Cardiac muscle cell (in vitro differentiated cells and primary cell): ENCODE measurements around the gene FOXS1. TPM values are rescaled to one million over a fixed set of nuclear protein-coding genes. Genes with fewer than 3 reads are reported as not detected.

Experiments
- DNase-seq, 2 donors: peaks; one replicate each; pipeline versions ENCODE4 v3.0.0 to v3.0.0-alpha.2; 2010 to 2017; ENCODE audit warnings: low read depth in 1 of 2, low spot score in 1 of 2
- H3K27ac ChIP-seq: fragments of 200-600 bp; sonication (generic); 2 replicates; pipeline ENCODE4 v1.5.1; 2016
- H3K27me3 ChIP-seq: fragments of 200-600 bp; sonication (generic); 2 replicates; pipeline ENCODE4 v1.6.0; 2016; ENCODE audit warnings: control low read depth
- H3K36me3 ChIP-seq: fragments of 200-600 bp; sonication (generic); 2 replicates; pipeline ENCODE4 v1.5.1; 2016; ENCODE audit warnings: control low read depth
- H3K4me1 ChIP-seq: fragments of 200-600 bp; sonication (generic); 2 replicates; pipeline ENCODE4 v1.8.1; 2017; ENCODE audit warnings: low read depth, mild to moderate bottlenecking, mixed run types
- H3K4me3 ChIP-seq: fragments of 200-600 bp; sonication (generic); 2 replicates; pipeline ENCODE4 v1.5.1; 2016; ENCODE audit warnings: mild to moderate bottlenecking
- H3K9me3 ChIP-seq: fragments of 200-600 bp; sonication (generic); 2 replicates; pipeline ENCODE4 v1.5.1; 2017; ENCODE audit warnings: low read depth, mild to moderate bottlenecking, control low read depth
- polyA plus RNA-seq: library from polyadenylated mRNA; unstranded; fragments of >200 nt; fragmentation: Nextera tagmentation; extraction: Ambion mirVana; gene quantifications from 2 replicates; pipeline ENCODE4 v1.2.1, GENCODE V29; 2016
- total RNA-seq: library from RNA; depleted of rRNA; stranded (reverse); fragments of >200 nt; gene quantifications from 2 replicates; pipeline ENCODE4 v1.2.3, GENCODE V29; 2016
- TF ChIP-seq, protein P1 (sequence below): IDR thresholded peaks from 2 replicates; pipeline ENCODE4 v1.5.1; 2012; ENCODE audit warnings: low read depth, mild to moderate bottlenecking, low read length

FOXS1 gene
- total and polyA plus RNA-seq, 2 experiments from 2014 or later, result 0.23 to 0.83 TPM

DNA sequence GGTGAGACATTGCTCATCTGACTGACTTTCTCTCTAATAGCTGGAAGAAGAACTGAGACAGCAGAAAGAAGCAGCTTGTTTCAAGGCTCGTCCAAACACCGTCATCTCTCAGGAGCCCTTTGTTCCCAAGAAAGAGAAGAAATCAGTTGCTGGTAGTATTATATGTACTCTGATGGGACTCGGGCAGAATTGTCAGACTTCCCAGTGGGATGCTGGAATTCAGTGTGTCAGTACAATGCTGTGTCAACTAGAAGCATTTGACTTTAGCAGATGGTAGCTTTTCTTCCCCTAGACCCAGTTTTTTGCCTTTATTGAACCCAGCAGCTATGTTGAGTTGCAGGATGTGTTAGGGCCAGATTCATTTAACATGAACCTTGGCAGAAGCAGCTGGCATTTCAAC lies 48.0 kb downstream of the FOXS1 start:
- H3K27ac ChIP-seq, result no peak overlapping the region
- TF ChIP-seq, protein P1, sequence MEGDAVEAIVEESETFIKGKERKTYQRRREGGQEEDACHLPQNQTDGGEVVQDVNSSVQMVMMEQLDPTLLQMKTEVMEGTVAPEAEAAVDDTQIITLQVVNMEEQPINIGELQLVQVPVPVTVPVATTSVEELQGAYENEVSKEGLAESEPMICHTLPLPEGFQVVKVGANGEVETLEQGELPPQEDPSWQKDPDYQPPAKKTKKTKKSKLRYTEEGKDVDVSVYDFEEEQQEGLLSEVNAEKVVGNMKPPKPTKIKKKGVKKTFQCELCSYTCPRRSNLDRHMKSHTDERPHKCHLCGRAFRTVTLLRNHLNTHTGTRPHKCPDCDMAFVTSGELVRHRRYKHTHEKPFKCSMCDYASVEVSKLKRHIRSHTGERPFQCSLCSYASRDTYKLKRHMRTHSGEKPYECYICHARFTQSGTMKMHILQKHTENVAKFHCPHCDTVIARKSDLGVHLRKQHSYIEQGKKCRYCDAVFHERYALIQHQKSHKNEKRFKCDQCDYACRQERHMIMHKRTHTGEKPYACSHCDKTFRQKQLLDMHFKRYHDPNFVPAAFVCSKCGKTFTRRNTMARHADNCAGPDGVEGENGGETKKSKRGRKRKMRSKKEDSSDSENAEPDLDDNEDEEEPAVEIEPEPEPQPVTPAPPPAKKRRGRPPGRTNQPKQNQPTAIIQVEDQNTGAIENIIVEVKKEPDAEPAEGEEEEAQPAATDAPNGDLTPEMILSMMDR, result no peak
- H3K27me3 ChIP-seq, result no peaks in the 10 kb centered on the region
- H3K4me3 ChIP-seq, result no peak overlapping the region
- H3K36me3 ChIP-seq, result peaks cover 57% of the 10 kb centered on the region
- no peaks in the 10 kb centered on the region for H3K9me3 ChIP-seq
- DNase-seq, result no peak
- no peaks in the 10 kb centered on the region for H3K4me1 ChIP-seq

Other genes with a start within 250 kb of the FOXS1 start
- gene ID1, start 240.3 kb downstream of the FOXS1 start, total RNA-seq, result 596 and 766 TPM in 2 replicates
- 152 and 223 TPM in 2 replicates for gene ID1, start 240.3 kb downstream of the FOXS1 start, polyA plus RNA-seq
- gene COX4I2, start 207.7 kb downstream of the FOXS1 start, total RNA-seq, result not detected in 2 replicates
- gene COX4I2, start 207.7 kb downstream of the FOXS1 start, polyA plus RNA-seq, result 0.81 and 0.97 TPM in 2 replicates
- 74.6 and 81.2 TPM in 2 replicates for gene BCL2L1, start 122.7 kb downstream of the FOXS1 start, total RNA-seq
- gene BCL2L1, start 122.7 kb downstream of the FOXS1 start, polyA plus RNA-seq, result 37.8 and 40.5 TPM in 2 replicates
- gene TPX2, start 106.3 kb downstream of the FOXS1 start, total RNA-seq, result 15.2 and 120 TPM in 2 replicates
- gene TPX2, start 106.3 kb downstream of the FOXS1 start, polyA plus RNA-seq, result 12.3 and 91.0 TPM in 2 replicates
- gene MYLK2, start 26.2 kb downstream of the FOXS1 start, total RNA-seq, result 0.15 TPM in 1 of 2 replicates, not detected in the other
- 0.26 TPM in 1 of 2 replicates, not detected in the other for gene MYLK2, start 26.2 kb downstream of the FOXS1 start, polyA plus RNA-seq
- 20.3 and 23.6 TPM in 2 replicates for gene DUSP15, start 24.9 kb upstream of the FOXS1 start, total RNA-seq
- 7.2 and 8.0 TPM in 2 replicates for gene DUSP15, start 24.9 kb upstream of the FOXS1 start, polyA plus RNA-seq
- 0.15 TPM in 1 of 2 replicates, not detected in the other for gene TTLL9, start 25.0 kb upstream of the FOXS1 start, total RNA-seq
- 0.09 and 0.47 TPM in 2 replicates for gene TTLL9, start 25.0 kb upstream of the FOXS1 start, polyA plus RNA-seq
- 12.6 and 14.4 TPM in 2 replicates for gene PDRG1, start 106.4 kb upstream of the FOXS1 start, total RNA-seq
- 38.6 and 45.2 TPM in 2 replicates for gene PDRG1, start 106.4 kb upstream of the FOXS1 start, polyA plus RNA-seq
- 0.03 and 0.04 TPM in 2 replicates for gene XKR7, start 122.5 kb upstream of the FOXS1 start, total RNA-seq
- 0.02 TPM in 1 of 2 replicates, not detected in the other for gene XKR7, start 122.5 kb upstream of the FOXS1 start, polyA plus RNA-seq
- gene CCM2L, start 164.8 kb upstream of the FOXS1 start, total RNA-seq, result 0.69 and 0.92 TPM in 2 replicates
- 0.35 and 0.79 TPM in 2 replicates for gene CCM2L, start 164.8 kb upstream of the FOXS1 start, polyA plus RNA-seq
- not detected in 2 replicates for gene HCK, start 206.6 kb upstream of the FOXS1 start, total RNA-seq
- gene HCK, start 206.6 kb upstream of the FOXS1 start, polyA plus RNA-seq, result not detected in 2 replicates